GM23248 (cell line): ENCODE measurements around the gene CDH20. TPM values are rescaled to one million over a fixed set of nuclear protein-coding genes. Genes with fewer than 3 reads are reported as not detected.
A peak's percentile ranks its signal among the peaks of the same experiment; 100 is the strongest.

Source experiments
- DNase-seq: peaks from one replicate; pipeline ENCODE4 v3.0.0-alpha.2; 2015
- H2AFZ ChIP-seq: fragments of 200-600 bp; sonication (generic); 2 replicates; pipeline ENCODE4 v1.6.1; 2016; ENCODE audit warnings: antibody characterized with exemption
- H3F3A ChIP-seq: fragments of 200-600 bp; sonication (generic); 2 replicates; pipeline ENCODE4 v1.6.1; 2016; ENCODE audit warnings: mild to moderate bottlenecking, antibody characterized with exemption, mixed run types; ENCODE audit not compliant: insufficient read depth
- H3K27ac ChIP-seq: fragments of 200-600 bp; sonication (generic); 2 replicates; pipeline ENCODE4 v1.5.1; 2016; ENCODE audit warnings: mild to moderate bottlenecking
- H3K27me3 ChIP-seq: fragments of 200-600 bp; sonication (generic); replicated peaks from 2 replicates; pipeline ENCODE4 v1.6.1; 2016; ENCODE audit warnings: mild to moderate bottlenecking; ENCODE audit not compliant: insufficient read depth
- H3K36me3 ChIP-seq: fragments of 200-600 bp; sonication (generic); 2 replicates; pipeline ENCODE4 v1.6.1; 2016; ENCODE audit warnings: low read depth, mild to moderate bottlenecking
- H3K4me1 ChIP-seq: fragments of 200-600 bp; sonication (generic); 2 replicates; pipeline ENCODE4 v1.6.1; 2016; ENCODE audit warnings: mild to moderate bottlenecking; ENCODE audit not compliant: insufficient read depth
- H3K4me2 ChIP-seq: fragments of 200-600 bp; sonication (generic); one replicate; pipeline ENCODE4 v1.6.1; 2016; ENCODE audit warnings: mild to moderate bottlenecking; ENCODE audit not compliant: unreplicated experiment
- H3K4me3 ChIP-seq: fragments of 200-600 bp; sonication (generic); 2 replicates; pipeline ENCODE4 v1.5.1; 2016; ENCODE audit warnings: mild to moderate bottlenecking
- H3K79me2 ChIP-seq: fragments of 200-600 bp; sonication (generic); 2 replicates; pipeline ENCODE4 v1.6.1; 2016; ENCODE audit warnings: mild to moderate bottlenecking; ENCODE audit not compliant: insufficient read depth
- H3K9ac ChIP-seq: fragments of 200-600 bp; sonication (generic); 2 replicates; pipeline ENCODE4 v1.6.1; 2016; ENCODE audit warnings: mild to moderate bottlenecking
- H3K9me2 ChIP-seq: fragments of 200-600 bp; sonication (generic); 2 replicates; pipeline ENCODE4 v1.6.1; 2016; ENCODE audit warnings: mixed run types, mild to moderate bottlenecking, moderate library complexity; ENCODE audit not compliant: insufficient read depth
- H3K9me3 ChIP-seq: fragments of 200-600 bp; sonication (generic); one replicate; pipeline ENCODE4 v1.6.1; 2017; ENCODE audit warnings: low read depth
- H4K20me1 ChIP-seq: fragments of 200-600 bp; sonication (generic); 2 replicates; pipeline ENCODE4 v1.6.0; 2016; ENCODE audit not compliant: insufficient read depth
- EZH2 ChIP-seq: fragments of 200-600 bp; sonication (generic); IDR thresholded peaks from 2 replicates; pipeline ENCODE4 v1.6.1; 2018; ENCODE audit warnings: antibody characterized with exemption, mild to moderate bottlenecking; ENCODE audit not compliant: insufficient read depth, poor library complexity, severe bottlenecking
- EZH2phosphoT487 ChIP-seq: fragments of 200-600 bp; sonication (generic); IDR thresholded peaks from 2 replicates; pipeline ENCODE4 v1.6.1; 2018; ENCODE audit warnings: antibody characterized with exemption, moderate library complexity, mild to moderate bottlenecking, low read depth; ENCODE audit not compliant: insufficient read depth
- WGBS, 2 experiments: methylation state at CpG; one replicate each; pipeline ENCODE4 v1.1.6; 2015 to 2017; ENCODE audit warnings: low lambda C conversion rate in 2 of 2, low coverage in 1 of 2; ENCODE audit errors: missing lambda C conversion rate in 2 of 2; 5-methylcytosine and 5-hydroxymethylcytosine counted together
- in situ Hi-C: fragments of 300-500 bp; cut with MboI; formaldehyde crosslinking; loops from 2 replicates; pipeline ENCODE4 v1.15.0; 2020
- polyA plus RNA-seq: library from polyadenylated mRNA; unstranded; fragments of >200 nt; fragmentation: Nextera tagmentation; extraction: Ambion mirVana; gene quantifications from 2 replicates; pipeline ENCODE4 v1.2.1, GENCODE V29; 2016
- small RNA-seq: library from RNA; depleted of rRNA; stranded (forward); fragments of <200 nt; gene quantifications from one replicate; pipeline ENCODE3, GENCODE V24; 2014; ENCODE audit warnings: low read depth, low replicate concordance
- total RNA-seq: library from RNA; depleted of rRNA; stranded (reverse); fragments of >200 nt; shearing (Covaris generic); gene quantifications from 2 replicates; pipeline ENCODE4 v1.2.3, GENCODE V29; 2014

Gene CDH20
- total and polyA plus RNA-seq, 2 experiments from 2014 or later, result not detected

DNA sequence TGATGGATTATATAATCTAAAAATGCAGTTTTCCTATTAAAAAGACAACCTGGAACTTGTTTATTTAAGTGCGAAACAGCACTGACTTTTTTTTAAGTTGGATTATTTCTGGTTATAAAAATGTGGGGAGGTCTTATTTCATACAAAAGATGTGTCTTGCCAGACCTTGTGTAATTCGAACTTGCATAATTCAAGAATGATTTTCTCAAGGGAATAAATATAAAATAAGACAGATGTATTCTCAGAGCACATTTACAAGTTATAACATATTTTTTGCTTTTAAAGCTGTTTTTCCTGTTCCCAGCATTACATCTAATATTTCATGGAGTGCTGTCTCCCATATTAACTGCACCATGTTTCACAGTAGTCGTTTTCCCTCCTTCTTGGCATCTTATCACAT lies 263.1 kb downstream of the CDH20 start:
- TF ChIP-seq EZH2phosphoT487, result no peak
- no peak for TF ChIP-seq EZH2
- peaks cover 17% of the 10 kb centered on the region for H3K4me1 ChIP-seq
- H3F3A ChIP-seq, result 0 out of 2 replicates have a peak, but pooled peaks cover 4% of the 10 kb centered on the region
- H4K20me1 ChIP-seq, result no peaks in the 10 kb centered on the region
- H3K79me2 ChIP-seq, result no peaks in the 10 kb centered on the region
- no peaks in the 10 kb centered on the region for H3K9me3 ChIP-seq
- H3K9me2 ChIP-seq, result no peaks in the 10 kb centered on the region
- H3K9ac ChIP-seq, result peak overlapping the region; percentile 1; the same call in 1 of the 2 replicates
- no peaks in the 10 kb centered on the region for H3K27me3 ChIP-seq
- peak overlapping the region; percentile 20; the same call in 1 of the 2 replicates for H3K4me3 ChIP-seq
- H3K27ac ChIP-seq, result no peak overlapping the region
- DNase-seq, result peak; percentile 53
- peak overlapping the region; percentile 49 for H3K4me2 ChIP-seq
- H3K36me3 ChIP-seq, result no peaks in the 10 kb centered on the region
- H2AFZ ChIP-seq, result no peak overlapping the region
- WGBS, 2 experiments, result 7 to 9% methylated on average over 3 of the region's 3 CpGs
- in situ Hi-C loops, result no loop called here

- Histone ChIP-seq H3K79me2 (no peaks in the 10 kb centered on the region), H2AFZ (no peak overlapping the region), H3K27ac (no peak overlapping the region), H3K9me2 (no peaks in the 10 kb centered on the region), H3K36me3 (no peaks in the 10 kb centered on the region), H4K20me1 (no peaks in the 10 kb centered on the region), H3K4me2 (no peak overlapping the region), H3F3A (peaks cover 6% of the 10 kb centered on the region; the same call in 1 of the 2 replicates), H3K27me3 (no peaks in the 10 kb centered on the region), H3K4me1 (peaks cover 26% of the 10 kb centered on the region), H3K9me3 (no peaks in the 10 kb centered on the region), H3K4me3 (no peak overlapping the region), H3K9ac (no peak overlapping the region)
- no peak for DNase-seq
- in situ Hi-C loops, result no loop called here
- WGBS, 2 experiments, result 98 to 100% methylated on average over 1 of the region's 1 CpG
- no peak for TF ChIP-seq EZH2phosphoT487
- no peak for TF ChIP-seq EZH2
Measured at GRCh38 chr18:61597316-61597715, 264.1 kb downstream of the CDH20 start.

DNA sequence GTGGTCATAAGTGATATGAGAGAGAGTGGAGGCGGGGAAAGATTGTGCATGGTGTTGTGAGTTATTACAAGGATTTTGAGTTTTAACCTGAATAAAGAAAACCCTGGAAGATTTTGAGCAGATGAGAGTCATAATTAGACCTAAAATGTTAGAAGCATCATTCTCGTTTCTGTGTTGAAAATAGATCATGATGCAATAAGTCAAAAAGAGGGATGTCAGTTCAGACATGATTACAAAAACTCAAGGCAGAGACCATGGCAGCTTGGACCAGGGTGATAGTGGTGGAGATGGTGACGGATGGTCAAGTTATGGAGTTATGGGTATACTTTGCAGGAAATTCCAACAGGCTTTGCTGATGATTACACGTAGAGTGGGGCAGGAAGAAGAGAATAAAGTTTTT lies 267.2 kb downstream of the CDH20 start:
- 87 to 88% methylated on average over 4 of the region's 4 CpGs for WGBS, 2 experiments

GRCh38 chr18:61602836-61603235 lies 269.6 kb downstream of the CDH20 start:
- Histone ChIP-seq H3K4me3 (no peak overlapping the region), H4K20me1 (no peaks in the 10 kb centered on the region), H3K4me1 (peaks cover 53% of the 10 kb centered on the region), H3F3A (peaks cover 47% of the 10 kb centered on the region), H3K9me2 (no peaks in the 10 kb centered on the region), H3K4me2 (peak overlapping the region; percentile 53), H2AFZ (no peak overlapping the region), H3K27me3 (no peaks in the 10 kb centered on the region), H3K27ac (peak overlapping the region; percentile 46), H3K9me3 (no peaks in the 10 kb centered on the region), H3K79me2 (peaks cover 21% of the 10 kb centered on the region; the same call in 1 of the 2 replicates), H3K36me3 (no peaks in the 10 kb centered on the region), H3K9ac (no peak overlapping the region)
- in situ Hi-C loops, result no loop called here
- 54 to 55% methylated on average over 2 of the region's 2 CpGs for WGBS, 2 experiments
- peak; percentile 77 for DNase-seq
- TF ChIP-seq EZH2, result no peak
- TF ChIP-seq EZH2phosphoT487, result no peak

More for the DNA sequence above, 267.2 kb downstream of the CDH20 start:
- H3F3A ChIP-seq, result peaks cover 29% of the 10 kb centered on the region
- no peak overlapping the region for H3K4me2 ChIP-seq
- no peaks in the 10 kb centered on the region for H3K9me3 ChIP-seq
- in situ Hi-C loops, result no loop called here
- H3K9me2 ChIP-seq, result no peaks in the 10 kb centered on the region
- no peak for DNase-seq
- H3K4me1 ChIP-seq, result peaks cover 50% of the 10 kb centered on the region
- H3K27ac ChIP-seq, result no peak overlapping the region
- no peak overlapping the region for H2AFZ ChIP-seq
- no peak overlapping the region for H3K9ac ChIP-seq
- no peaks in the 10 kb centered on the region for H3K36me3 ChIP-seq
- H3K4me3 ChIP-seq, result no peak overlapping the region
- H3K79me2 ChIP-seq, result peaks cover 20% of the 10 kb centered on the region; the same call in 1 of the 2 replicates
- no peaks in the 10 kb centered on the region for H4K20me1 ChIP-seq
- no peaks in the 10 kb centered on the region for H3K27me3 ChIP-seq
- TF ChIP-seq EZH2 (no peak), EZH2phosphoT487 (no peak)

Small RNAs within 50 kb of the gene (small RNA-seq; reads per million reads assigned to genes)
- not detected for gene RNU6-116P
